NCI-H146 (cell line): ENCODE measurements around the gene FTCD.
"Not testable (repeated sequence)": the region's sequence is repeated elsewhere in the genome, so short reads cannot be mapped to it uniquely, and the experiment has no call there.

Source experiments
- DNase-seq: peaks from one replicate; lab custom pipeline; 2025; lab: John Stamatoyannopoulos, UW

FTCD gene

GRCh38 chr21:46155514-46156377 is at the start of gene FTCD:
Gene FTCD (minus strand): TSS chr21:46155579. CDS start chr21:46155523, 56 bp downstream.
- DNase-seq, result no peak

DNA sequence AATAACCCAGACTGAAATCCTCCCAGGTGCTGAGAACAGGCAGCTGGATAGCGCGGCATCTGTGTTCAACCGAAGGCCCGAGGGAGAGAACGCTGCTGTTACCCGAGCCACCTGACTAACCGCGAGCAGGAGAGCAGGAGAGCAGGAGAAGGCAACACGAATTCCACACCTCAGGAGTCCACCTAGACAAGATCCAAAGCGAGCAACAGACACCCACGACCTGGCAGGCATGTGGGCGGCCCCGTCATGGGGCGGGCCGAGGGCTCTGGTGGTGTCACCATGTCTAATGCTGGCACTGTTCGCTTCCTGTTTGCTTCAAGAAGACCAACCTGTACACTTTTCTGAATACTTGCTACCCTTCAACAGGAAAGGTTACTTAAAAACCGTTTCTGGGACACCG is 49.8 kb upstream of the FTCD start:
- DNase-seq, result no peak

DNA sequence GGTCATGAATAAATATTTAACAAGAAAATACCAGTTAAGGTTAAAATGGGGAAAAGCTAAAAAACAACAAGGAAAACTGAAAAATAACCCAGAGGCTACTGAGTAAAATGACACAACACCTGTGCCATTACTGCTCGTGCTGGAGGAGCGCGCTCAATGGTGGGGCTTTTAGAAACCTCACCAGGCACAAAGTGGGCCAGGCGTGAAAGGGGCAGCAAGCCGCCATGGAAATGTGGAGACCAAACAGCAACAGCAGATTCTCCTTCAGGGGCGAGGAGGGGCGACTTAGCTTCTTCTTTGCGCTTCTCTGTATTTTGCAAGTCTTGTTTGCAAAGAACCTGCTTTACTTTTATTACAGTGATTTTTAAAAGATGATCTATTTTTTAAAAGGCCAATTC is 47.8 kb upstream of the FTCD start:
- no peak for DNase-seq

- DNase-seq, result no peak
Observed at GRCh38 chr21:46202592-46203202, 47.3 kb upstream of the FTCD start.

- not testable (repeated sequence) for DNase-seq
Observed at GRCh38 chr21:46200877-46201803, 45.8 kb upstream of the FTCD start.

- DNase-seq, result no peak
Observed at GRCh38 chr21:46199436-46200373, 44.3 kb upstream of the FTCD start.

- DNase-seq, result no peak
Observed at GRCh38 chr21:46196733-46197132, 41.4 kb upstream of the FTCD start.

GRCh38 chr21:46195595-46196195 is 40.3 kb upstream of the FTCD start:
- no peak for DNase-seq

GRCh38 chr21:46194374-46195334 is 39.3 kb upstream of the FTCD start:
- DNase-seq, result no peak

- DNase-seq, result no peak
Observed at GRCh38 chr21:46193829-46194373, 38.5 kb upstream of the FTCD start.

GRCh38 chr21:46191686-46192575 is 36.6 kb upstream of the FTCD start:
- DNase-seq, result no peak

GRCh38 chr21:46191257-46191685 is 35.9 kb upstream of the FTCD start:
- no peak for DNase-seq

GRCh38 chr21:46190491-46191131 is 35.2 kb upstream of the FTCD start:
- DNase-seq, result no peak

GRCh38 chr21:46189959-46190490 is 34.6 kb upstream of the FTCD start:
- no peak for DNase-seq

DNA sequence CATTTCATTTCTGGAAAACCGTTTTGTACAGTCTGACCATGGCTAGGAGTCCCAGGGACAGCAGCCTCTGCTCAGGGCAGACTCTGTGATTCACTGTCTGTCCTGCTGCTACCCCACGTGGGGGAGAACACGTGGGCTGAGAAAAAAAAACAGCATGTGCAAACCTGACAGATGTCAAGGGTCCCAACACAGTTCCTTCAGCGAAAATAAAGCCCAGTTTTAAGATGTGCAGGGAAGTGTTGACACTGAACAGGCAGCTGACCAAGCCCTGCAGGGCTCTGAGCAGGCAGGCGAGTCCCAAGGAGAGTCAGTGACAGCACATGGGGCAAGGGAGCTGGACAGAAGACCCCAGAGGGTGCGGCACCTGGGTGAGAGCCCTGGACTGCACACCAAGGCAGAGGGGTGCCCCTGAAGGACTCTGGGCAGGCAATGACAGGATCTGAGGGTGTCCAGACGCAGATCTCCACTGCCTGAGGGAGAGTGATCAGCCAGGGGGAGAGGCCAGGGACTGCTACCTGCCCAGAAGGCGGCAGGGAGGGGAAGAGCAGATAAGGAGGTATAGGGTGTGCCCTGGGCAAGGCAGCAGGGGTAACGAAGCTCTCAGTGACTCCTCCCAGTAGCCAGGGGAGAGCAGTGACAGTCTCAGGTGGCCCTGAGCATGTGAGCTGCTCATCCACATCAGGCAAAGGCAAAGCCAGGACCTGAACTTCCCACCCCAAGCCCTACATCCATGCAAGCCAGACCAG is 34.0 kb upstream of the FTCD start:
- no peak for DNase-seq
